Measurements from ENCODE around the gene NAV3. TPM values are rescaled to one million over a fixed set of nuclear protein-coding genes. Genes with fewer than 3 reads are reported as not detected.

Gene NAV3
- polyA plus RNA-seq, 1 donor from 2014 or later = 36.9 TPM

DNA sequence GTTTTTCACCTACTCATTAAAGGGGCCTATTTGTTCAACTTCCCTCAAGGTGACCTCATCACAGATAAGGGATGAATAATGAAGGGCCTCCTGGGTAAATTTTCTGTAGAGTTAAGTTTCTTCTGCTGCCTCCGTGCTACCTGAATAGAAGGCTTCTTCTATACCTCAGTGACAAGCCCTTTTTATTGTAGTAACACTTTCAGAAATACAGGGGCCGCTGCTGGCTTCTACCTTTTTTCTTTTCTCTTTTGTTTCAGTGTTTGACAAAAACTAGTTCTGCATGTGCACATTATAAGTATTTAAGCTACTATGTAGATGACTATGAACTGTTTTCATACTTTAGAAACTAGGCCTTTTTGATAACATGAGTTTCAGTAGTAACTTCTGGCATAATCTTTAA is 207.0 kb downstream of the NAV3 start:
- H3K9me2 ChIP-seq (ENCODE audit: insufficient read depth, low read length) = no peaks in the 10 kb centered on the region
- no peaks in the 10 kb centered on the region for H3K36me3 ChIP-seq (ENCODE audit: insufficient read depth, low read length)
- H3K27ac ChIP-seq (ENCODE audit: low read length) = no peak overlapping the region
- H3K9ac ChIP-seq (ENCODE audit: low read length) = no peak overlapping the region
- no peaks in the 10 kb centered on the region for H3K9me3 ChIP-seq (ENCODE audit: low read length)
- H3K4me3 ChIP-seq (ENCODE audit: low read length) = no peak overlapping the region
- H2AFZ ChIP-seq (ENCODE audit: low read depth, low read length) = no peak overlapping the region
- TF ChIP-seq RAD21 (conservative IDR thresholded peaks at IDR 0.05) (no peak), EZH2 (IDR thresholded peaks at IDR 0.05; ENCODE audit: borderline replicate concordance, insufficient read depth, low read length, poor library complexity, severe bottlenecking) (no peak), TAF1 (IDR thresholded peaks at IDR 0.05; ENCODE audit: low read depth) (no peak), EP300 (conservative IDR thresholded peaks at IDR 0.05; ENCODE audit: poor library complexity, severe bottlenecking) (no peak), SMC3 (conservative IDR thresholded peaks at IDR 0.05; ENCODE audit: poor library complexity) (no peak), POLR2AphosphoS5 (IDR thresholded peaks at IDR 0.05) (no peak), MXI1 (conservative IDR thresholded peaks at IDR 0.05; ENCODE audit: poor library complexity, severe bottlenecking) (no peak)
- TF ChIP-seq, protein P1, sequence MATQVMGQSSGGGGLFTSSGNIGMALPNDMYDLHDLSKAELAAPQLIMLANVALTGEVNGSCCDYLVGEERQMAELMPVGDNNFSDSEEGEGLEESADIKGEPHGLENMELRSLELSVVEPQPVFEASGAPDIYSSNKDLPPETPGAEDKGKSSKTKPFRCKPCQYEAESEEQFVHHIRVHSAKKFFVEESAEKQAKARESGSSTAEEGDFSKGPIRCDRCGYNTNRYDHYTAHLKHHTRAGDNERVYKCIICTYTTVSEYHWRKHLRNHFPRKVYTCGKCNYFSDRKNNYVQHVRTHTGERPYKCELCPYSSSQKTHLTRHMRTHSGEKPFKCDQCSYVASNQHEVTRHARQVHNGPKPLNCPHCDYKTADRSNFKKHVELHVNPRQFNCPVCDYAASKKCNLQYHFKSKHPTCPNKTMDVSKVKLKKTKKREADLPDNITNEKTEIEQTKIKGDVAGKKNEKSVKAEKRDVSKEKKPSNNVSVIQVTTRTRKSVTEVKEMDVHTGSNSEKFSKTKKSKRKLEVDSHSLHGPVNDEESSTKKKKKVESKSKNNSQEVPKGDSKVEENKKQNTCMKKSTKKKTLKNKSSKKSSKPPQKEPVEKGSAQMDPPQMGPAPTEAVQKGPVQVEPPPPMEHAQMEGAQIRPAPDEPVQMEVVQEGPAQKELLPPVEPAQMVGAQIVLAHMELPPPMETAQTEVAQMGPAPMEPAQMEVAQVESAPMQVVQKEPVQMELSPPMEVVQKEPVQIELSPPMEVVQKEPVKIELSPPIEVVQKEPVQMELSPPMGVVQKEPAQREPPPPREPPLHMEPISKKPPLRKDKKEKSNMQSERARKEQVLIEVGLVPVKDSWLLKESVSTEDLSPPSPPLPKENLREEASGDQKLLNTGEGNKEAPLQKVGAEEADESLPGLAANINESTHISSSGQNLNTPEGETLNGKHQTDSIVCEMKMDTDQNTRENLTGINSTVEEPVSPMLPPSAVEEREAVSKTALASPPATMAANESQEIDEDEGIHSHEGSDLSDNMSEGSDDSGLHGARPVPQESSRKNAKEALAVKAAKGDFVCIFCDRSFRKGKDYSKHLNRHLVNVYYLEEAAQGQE (IDR thresholded peaks at IDR 0.05; ENCODE audit: borderline replicate concordance) = no peak
- TF ChIP-seq, protein P2, sequence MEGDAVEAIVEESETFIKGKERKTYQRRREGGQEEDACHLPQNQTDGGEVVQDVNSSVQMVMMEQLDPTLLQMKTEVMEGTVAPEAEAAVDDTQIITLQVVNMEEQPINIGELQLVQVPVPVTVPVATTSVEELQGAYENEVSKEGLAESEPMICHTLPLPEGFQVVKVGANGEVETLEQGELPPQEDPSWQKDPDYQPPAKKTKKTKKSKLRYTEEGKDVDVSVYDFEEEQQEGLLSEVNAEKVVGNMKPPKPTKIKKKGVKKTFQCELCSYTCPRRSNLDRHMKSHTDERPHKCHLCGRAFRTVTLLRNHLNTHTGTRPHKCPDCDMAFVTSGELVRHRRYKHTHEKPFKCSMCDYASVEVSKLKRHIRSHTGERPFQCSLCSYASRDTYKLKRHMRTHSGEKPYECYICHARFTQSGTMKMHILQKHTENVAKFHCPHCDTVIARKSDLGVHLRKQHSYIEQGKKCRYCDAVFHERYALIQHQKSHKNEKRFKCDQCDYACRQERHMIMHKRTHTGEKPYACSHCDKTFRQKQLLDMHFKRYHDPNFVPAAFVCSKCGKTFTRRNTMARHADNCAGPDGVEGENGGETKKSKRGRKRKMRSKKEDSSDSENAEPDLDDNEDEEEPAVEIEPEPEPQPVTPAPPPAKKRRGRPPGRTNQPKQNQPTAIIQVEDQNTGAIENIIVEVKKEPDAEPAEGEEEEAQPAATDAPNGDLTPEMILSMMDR (IDR thresholded peaks at IDR 0.05; ENCODE audit: poor library complexity, severe bottlenecking) = no peak
- no peaks in the 10 kb centered on the region for H3F3A ChIP-seq (ENCODE audit: insufficient read depth, low read length, poor library complexity, severe bottlenecking)
- H4K20me1 ChIP-seq (ENCODE audit: insufficient read depth) = no peaks in the 10 kb centered on the region
- no peaks in the 10 kb centered on the region for H3K27me3 ChIP-seq (ENCODE audit: insufficient read depth, low read depth, low read length)
- H3K79me2 ChIP-seq (replicated peaks; ENCODE audit: insufficient read depth, low read length) = no peaks in the 10 kb centered on the region
- no peak overlapping the region for H3K4me2 ChIP-seq (ENCODE audit: low read length)

DNA sequence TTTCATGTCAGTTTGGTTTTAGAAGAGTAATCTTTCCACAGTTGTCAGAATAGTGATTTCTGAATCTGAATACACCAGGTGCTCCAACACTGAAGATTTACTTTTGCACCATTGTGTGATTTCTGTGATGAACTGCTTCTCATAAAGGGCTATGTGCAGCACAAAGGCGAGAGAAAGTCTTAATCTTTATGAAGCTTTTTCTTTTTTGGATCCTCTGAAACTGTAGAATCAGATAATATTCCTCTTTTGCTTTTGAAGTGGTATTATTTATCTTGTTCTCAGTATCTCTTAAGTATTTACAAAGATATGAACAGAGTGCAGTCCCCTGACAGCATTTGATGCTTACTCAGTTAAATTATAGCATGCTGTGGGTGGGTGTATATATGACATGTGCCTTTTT is 207.8 kb downstream of the NAV3 start:
- no peaks in the 10 kb centered on the region for H3K9me3 ChIP-seq (ENCODE audit: low read length)
- H3K79me2 ChIP-seq (replicated peaks; ENCODE audit: insufficient read depth, low read length) = no peaks in the 10 kb centered on the region
- H3K36me3 ChIP-seq (ENCODE audit: insufficient read depth, low read length) = no peaks in the 10 kb centered on the region
- H3K9me2 ChIP-seq (ENCODE audit: insufficient read depth, low read length) = no peaks in the 10 kb centered on the region
- no peaks in the 10 kb centered on the region for H3F3A ChIP-seq (ENCODE audit: insufficient read depth, low read length, poor library complexity, severe bottlenecking)
- no peaks in the 10 kb centered on the region for H3K27me3 ChIP-seq (ENCODE audit: insufficient read depth, low read depth, low read length)
- H2AFZ ChIP-seq (ENCODE audit: low read depth, low read length) = no peak overlapping the region
- no peaks in the 10 kb centered on the region for H4K20me1 ChIP-seq (ENCODE audit: insufficient read depth)
- TF ChIP-seq TAF1 (IDR thresholded peaks at IDR 0.05; ENCODE audit: low read depth) (no peak), EZH2 (IDR thresholded peaks at IDR 0.05; ENCODE audit: borderline replicate concordance, insufficient read depth, low read length, poor library complexity, severe bottlenecking) (no peak), SMC3 (conservative IDR thresholded peaks at IDR 0.05; ENCODE audit: poor library complexity) (no peak), POLR2AphosphoS5 (IDR thresholded peaks at IDR 0.05) (no peak), RAD21 (conservative IDR thresholded peaks at IDR 0.05) (no peak), MXI1 (conservative IDR thresholded peaks at IDR 0.05; ENCODE audit: poor library complexity, severe bottlenecking) (no peak), EP300 (conservative IDR thresholded peaks at IDR 0.05; ENCODE audit: poor library complexity, severe bottlenecking) (no peak)
- TF ChIP-seq, protein P2 (IDR thresholded peaks at IDR 0.05; ENCODE audit: poor library complexity, severe bottlenecking) = no peak
- TF ChIP-seq, protein P1 (IDR thresholded peaks at IDR 0.05; ENCODE audit: borderline replicate concordance) = no peak
- no peak overlapping the region for H3K4me2 ChIP-seq (ENCODE audit: low read length)
- H3K4me3 ChIP-seq (ENCODE audit: low read length) = peak overlapping the region; percentile 19
- H3K9ac ChIP-seq (ENCODE audit: low read length) = no peak overlapping the region
- H3K27ac ChIP-seq (ENCODE audit: low read length) = no peak overlapping the region

Data from neural cell (in vitro differentiated cells).